HepG2 (cell line): Measurements from ENCODE around the gene ACTRT2. TPM values are rescaled to one million over a fixed set of nuclear protein-coding genes. Genes with fewer than 3 reads are reported as not detected.

ENCODE experiments used
- ATAC-seq: fragments of 200-7000 bp; cut with Tn5 transposase; 3 replicates; pipeline ENCODE4 v1.9.1; 2020; ENCODE audit warnings: mild to moderate bottlenecking, moderate library complexity
- BruUV-seq: library from RNA; stranded (reverse); fragments of 400-500 nt; replicated peaks from 2 replicates; lab custom pipeline; 2021; lab: Mats Ljungman, UMichigan
- CTCF ChIA-PET: fragments of 300-600 bp; formaldehyde crosslinking; extraction: SDS; loops from one replicate; lab custom pipeline; 2021; ENCODE audit warnings: low total read pairs, inconsistent platforms, low intra/inter-chr PET ratio; lab: Yijun Ruan, JAX
- POLR2A ChIA-PET: fragments of 350-600 bp; sonication (Branson Sonifier 250); formaldehyde crosslinking; loops from one replicate; lab custom pipeline; 2020; ENCODE audit warnings: antibody characterized with exemption, inconsistent platforms; lab: Yijun Ruan, JAX
- DNase-seq: peaks from one replicate; pipeline ENCODE4 v3.0.0-alpha.2; 2015; ENCODE audit warnings: low spot score
- FAIRE-seq: peaks from 3 replicates; lab custom pipeline; 2011; peaks lifted over from hg19 to GRCh38; lab: Jason Lieb, UNC
- H2AFZ ChIP-seq: one replicate; pipeline ENCODE4 v1.6.1; 2011; ENCODE audit warnings: low read length, inconsistent platforms
- H3K27ac ChIP-seq: fragments of 300-600 bp; 3 replicates; pipeline ENCODE4 v1.8.0; 2011; ENCODE audit warnings: mixed run types, mild to moderate bottlenecking, mixed read lengths, low read length, inconsistent platforms; ENCODE audit not compliant: insufficient read depth; ENCODE audit errors: extremely low read length
- H3K27me3 ChIP-seq, 2 experiments: fragments of 200-600 bp in 1 of 2; 2 replicates in 1 of 2; 3 replicates in 1 of 2; pipeline versions ENCODE4 v1.6.0 to v1.8.0; 2011; ENCODE audit warnings: low read length in 2 of 2, mild to moderate bottlenecking in 2 of 2, moderate library complexity in 2 of 2, inconsistent platforms in 1 of 2; ENCODE audit not compliant: insufficient read depth in 2 of 2, control insufficient read depth in 1 of 2
- H3K36me3 ChIP-seq, 2 experiments: fragments of 200-600 bp in 1 of 2; replicated peaks in 1 of 2; 2 replicates in 1 of 2; 3 replicates in 1 of 2; pipeline versions ENCODE4 v1.5.1 to v1.8.0; 2011; ENCODE audit warnings: low read length in 2 of 2, inconsistent platforms in 1 of 2; ENCODE audit not compliant: insufficient read depth in 2 of 2, control insufficient read depth in 1 of 2
- H3K4me1 ChIP-seq: 2 replicates; pipeline ENCODE4 v1.5.1; 2012; ENCODE audit warnings: low read length, inconsistent platforms; ENCODE audit not compliant: insufficient read depth
- H3K4me2 ChIP-seq: 2 replicates; pipeline ENCODE4 v1.6.0; 2011; ENCODE audit warnings: low read depth, low read length, inconsistent platforms
- H3K4me3 ChIP-seq, 3 experiments: fragments of 200-600 bp in 1 of 3; sonication (generic), shearing (Covaris generic) in 1 of 3; replicated peaks in 1 of 3; 2 replicates each; pipeline ENCODE4 v1.5.1; 2011 to 2016; ENCODE audit warnings: low read length in 3 of 3, inconsistent platforms in 2 of 3, low read depth in 2 of 3, mild to moderate bottlenecking in 2 of 3, control low read depth in 1 of 3, mixed read lengths in 1 of 3; ENCODE audit not compliant: insufficient read depth in 1 of 3
- H3K79me2 ChIP-seq: one replicate; pipeline ENCODE4 v1.6.1; 2011; ENCODE audit warnings: low read length, inconsistent platforms; ENCODE audit not compliant: insufficient read depth
- H3K9ac ChIP-seq: 2 replicates; pipeline ENCODE4 v1.6.0; 2011; ENCODE audit warnings: mild to moderate bottlenecking, low read depth, low read length, inconsistent platforms; ENCODE audit not compliant: insufficient read depth
- H3K9me3 ChIP-seq: 2 replicates; pipeline ENCODE4 v1.5.1; 2012; ENCODE audit warnings: mild to moderate bottlenecking, low read length
- H4K20me1 ChIP-seq: 2 replicates; pipeline ENCODE4 v1.6.0; 2011; ENCODE audit warnings: inconsistent platforms, mild to moderate bottlenecking, low read length, moderate library complexity; ENCODE audit not compliant: insufficient read depth
- ATF1 ChIP-seq: IDR thresholded peaks from 2 replicates; pipeline ENCODE4 v1.6.1; 2016; ENCODE audit warnings: mild to moderate bottlenecking, control low read depth
- HDAC1 ChIP-seq: sonication (generic); formaldehyde crosslinking; IDR thresholded peaks from 2 replicates; pipeline ENCODE4 v1.5.1; 2020; ENCODE audit warnings: mild to moderate bottlenecking, missing genetic modification reagents
- NR2F6 ChIP-seq, 2 experiments: IDR thresholded peaks; 2 replicates each; pipeline ENCODE4 v1.6.1; 2016; ENCODE audit warnings: antibody characterized with exemption in 1 of 2, mild to moderate bottlenecking in 1 of 2
- RARA ChIP-seq: IDR thresholded peaks from 2 replicates; pipeline ENCODE4 v1.6.1; 2016; ENCODE audit warnings: missing genetic modification reagents, missing compliant biosample characterization
- ZNF143 ChIP-seq: sonication (generic); formaldehyde crosslinking; IDR thresholded peaks from 2 replicates; pipeline ENCODE4 v1.4.0; 2020; ENCODE audit warnings: missing genetic modification reagents
- ZNF737 ChIP-seq: sonication (generic); formaldehyde crosslinking; IDR thresholded peaks from 2 replicates; pipeline ENCODE4 v1.5.0; 2020; ENCODE audit warnings: missing genetic modification reagents, mild to moderate bottlenecking, borderline replicate concordance
- ZNF883 ChIP-seq: sonication (generic); formaldehyde crosslinking; IDR thresholded peaks from 2 replicates; pipeline ENCODE4 v1.5.1; 2020; ENCODE audit warnings: mild to moderate bottlenecking, missing genetic modification reagents; ENCODE audit errors: not compliant biosample characterization
- WGBS: methylation state at CpG from one replicate; pipeline ENCODE4 v1.1.6; 2017; ENCODE audit warnings: low lambda C conversion rate; 5-methylcytosine and 5-hydroxymethylcytosine counted together
- in situ Hi-C: cut with HindIII; loops from 2 replicates; pipeline ENCODE4 v1.10.0; 2017; ENCODE audit warnings: low pct_unique_long_range_greater_than_20kb; ENCODE audit not compliant: extremely low pct_ligation_motif_present
- intact Hi-C: fragments of 100-400 bp; cut with micrococcal nuclease; formaldehyde crosslinking; loops from one replicate; pipeline ENCODE4 v1.10.0; 2022; ENCODE audit not compliant: unreplicated experiment
- polyA plus RNA-seq, 8 experiments: library from polyadenylated mRNA; depleted of rRNA in 3 of 8; stranded (reverse) in 7 of 8; unstranded in 1 of 8; fragments of >200 nt; fragmentation: Illumina TruSeq in 4 of 8; extraction: Trizol in 4 of 8; gene quantifications; 2 replicates each; pipeline versions ENCODE4 v1.2.1 to v1.2.3, GENCODE V29; 2011 to 2016; ENCODE audit warnings: low read depth in 4 of 8, missing spikeins in 1 of 8, mixed read lengths in 1 of 8; ENCODE audit not compliant: insufficient read depth in 1 of 8
- total RNA-seq, 5 experiments: library from RNA; depleted of rRNA; stranded (reverse); fragments of >200 nt; fragmentation: Illumina TruSeq; extraction: Trizol; gene quantifications; 2 replicates each; pipeline ENCODE4 v1.2.3, GENCODE V29; 2016; ENCODE audit warnings: low read depth in 1 of 5
- TF ChIP-seq, protein P1 (sequence below): sonication (generic); formaldehyde crosslinking; IDR thresholded peaks from 2 replicates; pipeline ENCODE4 v1.8.1; 2023; ENCODE audit warnings: mild to moderate bottlenecking, missing genetic modification reagents
- TF ChIP-seq, protein P2 (sequence below): sonication (generic); formaldehyde crosslinking; IDR thresholded peaks from 2 replicates; pipeline ENCODE4 v1.4.0; 2020; ENCODE audit warnings: missing genetic modification reagents
- TF ChIP-seq, protein P3 (sequence below): sonication (generic); formaldehyde crosslinking; IDR thresholded peaks from 2 replicates; pipeline ENCODE4 v1.9.0; 2021; ENCODE audit warnings: mild to moderate bottlenecking, missing genetic modification reagents
- TF ChIP-seq, protein P4 (sequence below): sonication (generic); formaldehyde crosslinking; IDR thresholded peaks from 2 replicates; pipeline ENCODE4 v1.8.1; 2023; ENCODE audit warnings: missing genetic modification reagents, mild to moderate bottlenecking, borderline replicate concordance

Gene ACTRT2
- total and polyA plus RNA-seq, 2 of the 13 experiments (the other 11 are each of a cell fraction or from before 2014, with no cell fraction given) = not detected

DNA sequence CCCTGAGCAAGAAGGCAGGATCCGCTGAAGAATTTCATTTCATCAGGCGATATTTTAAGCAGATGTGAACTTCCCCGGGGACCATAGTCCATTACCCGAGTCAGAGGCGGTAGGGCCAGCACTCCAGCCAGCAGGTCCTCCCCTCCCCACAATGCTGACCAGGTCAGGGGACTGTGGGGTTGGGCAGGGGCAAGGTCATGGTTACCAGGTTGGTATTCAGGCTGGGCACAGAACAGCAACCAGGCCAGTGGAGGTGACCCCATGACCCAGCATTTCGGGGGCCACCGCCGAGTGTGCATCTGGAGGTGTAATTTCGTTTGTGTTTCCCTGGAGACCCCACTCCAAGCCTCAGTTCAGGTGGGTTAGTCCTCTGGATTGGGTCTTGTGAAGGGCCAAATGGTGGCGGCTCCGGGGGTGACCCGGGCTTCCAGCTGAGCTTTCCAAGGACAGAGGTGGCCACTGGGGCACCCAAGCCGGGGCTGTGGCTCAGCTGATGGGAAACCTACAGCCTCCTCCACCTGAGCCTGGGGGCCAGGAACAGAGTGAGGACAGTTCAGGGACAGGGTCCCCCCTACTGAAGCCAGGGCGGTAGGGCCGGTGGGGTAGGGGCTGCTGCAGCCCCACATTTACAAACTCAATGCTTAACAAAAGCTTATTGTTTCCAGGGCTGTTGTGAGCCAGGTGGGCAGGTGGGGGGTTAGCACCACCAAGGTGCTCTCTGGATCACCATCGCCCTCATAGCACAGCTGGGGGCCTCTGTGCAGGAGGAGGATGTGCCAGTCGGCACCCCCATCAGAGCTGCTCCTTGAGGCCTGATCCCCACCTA, 50.5 kb downstream of the ACTRT2 start:
- H3K79me2 ChIP-seq = peaks cover 2% of the 10 kb centered on the region
- TSS peak; percentile 56 for BruUV-seq
- H3K9me3 ChIP-seq = no peaks in the 10 kb centered on the region
- WGBS = 10% methylated on average over 4 of the region's 17 CpGs
- FAIRE-seq (no peak), ATAC-seq (peak; percentile 12), DNase-seq (no peak)
- no peaks in the 10 kb centered on the region for H3K36me3 ChIP-seq
- H3K4me2 ChIP-seq = peak overlapping the region; percentile 76
- ChIA-PET POLR2A (interaction anchor here (1.6 kb wide), 1 partner anchor 249 kb away, joined by 7 read pairs; no protein-coding TSS in a partner anchor), CTCF (no interaction called here)
- H3K4me1 ChIP-seq = peaks cover 24% of the 10 kb centered on the region
- peak overlapping the region; percentile 64 for H3K9ac ChIP-seq
- peak overlapping the region; percentile 45 to 77 (median 55) for H3K4me3 ChIP-seq
- intact Hi-C loops = no loop called here
- H4K20me1 ChIP-seq = no peaks in the 10 kb centered on the region
- in situ Hi-C loops = loop anchor here (25.0 kb wide), 1 partner anchor 216 kb away; no protein-coding TSS in a partner anchor
- no peak overlapping the region for H2AFZ ChIP-seq
- H3K27ac ChIP-seq = peak overlapping the region; percentile 46
- H3K27me3 ChIP-seq = peaks cover 6 to 19% of the 10 kb centered on the region in 2 experiments
- TF ChIP-seq HDAC1 (CRISPR knock-in tag) (no peak), ZNF737 (CRISPR knock-in tag) (no peak), ZNF143 (CRISPR knock-in tag) (no peak), ATF1 (CRISPR knock-in tag) (no peak), RARA (CRISPR knock-in tag) (0 out of 2 replicates have a peak, but pooled peaks have one; percentile 27), NR2F6 (IDR thresholded peaks at IDR 0.05) (peak; percentile 26; the same call in 1 of the 2 replicates), NR2F6 (CRISPR knock-in tag; IDR thresholded peaks at IDR 0.05) (no peak), ZNF883 (no peak)
- TF ChIP-seq, protein P1, sequence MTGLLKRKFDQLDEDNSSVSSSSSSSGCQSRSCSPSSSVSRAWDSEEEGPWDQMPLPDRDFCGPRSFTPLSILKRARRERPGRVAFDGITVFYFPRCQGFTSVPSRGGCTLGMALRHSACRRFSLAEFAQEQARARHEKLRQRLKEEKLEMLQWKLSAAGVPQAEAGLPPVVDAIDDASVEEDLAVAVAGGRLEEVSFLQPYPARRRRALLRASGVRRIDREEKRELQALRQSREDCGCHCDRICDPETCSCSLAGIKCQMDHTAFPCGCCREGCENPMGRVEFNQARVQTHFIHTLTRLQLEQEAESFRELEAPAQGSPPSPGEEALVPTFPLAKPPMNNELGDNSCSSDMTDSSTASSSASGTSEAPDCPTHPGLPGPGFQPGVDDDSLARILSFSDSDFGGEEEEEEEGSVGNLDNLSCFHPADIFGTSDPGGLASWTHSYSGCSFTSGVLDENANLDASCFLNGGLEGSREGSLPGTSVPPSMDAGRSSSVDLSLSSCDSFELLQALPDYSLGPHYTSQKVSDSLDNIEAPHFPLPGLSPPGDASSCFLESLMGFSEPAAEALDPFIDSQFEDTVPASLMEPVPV (CRISPR knock-in tag) = peak; percentile 3; the same call in 1 of the 2 replicates
- TF ChIP-seq, protein P2, sequence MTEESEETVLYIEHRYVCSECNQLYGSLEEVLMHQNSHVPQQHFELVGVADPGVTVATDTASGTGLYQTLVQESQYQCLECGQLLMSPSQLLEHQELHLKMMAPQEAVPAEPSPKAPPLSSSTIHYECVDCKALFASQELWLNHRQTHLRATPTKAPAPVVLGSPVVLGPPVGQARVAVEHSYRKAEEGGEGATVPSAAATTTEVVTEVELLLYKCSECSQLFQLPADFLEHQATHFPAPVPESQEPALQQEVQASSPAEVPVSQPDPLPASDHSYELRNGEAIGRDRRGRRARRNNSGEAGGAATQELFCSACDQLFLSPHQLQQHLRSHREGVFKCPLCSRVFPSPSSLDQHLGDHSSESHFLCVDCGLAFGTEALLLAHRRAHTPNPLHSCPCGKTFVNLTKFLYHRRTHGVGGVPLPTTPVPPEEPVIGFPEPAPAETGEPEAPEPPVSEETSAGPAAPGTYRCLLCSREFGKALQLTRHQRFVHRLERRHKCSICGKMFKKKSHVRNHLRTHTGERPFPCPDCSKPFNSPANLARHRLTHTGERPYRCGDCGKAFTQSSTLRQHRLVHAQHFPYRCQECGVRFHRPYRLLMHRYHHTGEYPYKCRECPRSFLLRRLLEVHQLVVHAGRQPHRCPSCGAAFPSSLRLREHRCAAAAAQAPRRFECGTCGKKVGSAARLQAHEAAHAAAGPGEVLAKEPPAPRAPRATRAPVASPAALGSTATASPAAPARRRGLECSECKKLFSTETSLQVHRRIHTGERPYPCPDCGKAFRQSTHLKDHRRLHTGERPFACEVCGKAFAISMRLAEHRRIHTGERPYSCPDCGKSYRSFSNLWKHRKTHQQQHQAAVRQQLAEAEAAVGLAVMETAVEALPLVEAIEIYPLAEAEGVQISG (CRISPR knock-in tag) = 0 out of 2 replicates have a peak, but pooled peaks have one; percentile 8
- TF ChIP-seq, protein P3, sequence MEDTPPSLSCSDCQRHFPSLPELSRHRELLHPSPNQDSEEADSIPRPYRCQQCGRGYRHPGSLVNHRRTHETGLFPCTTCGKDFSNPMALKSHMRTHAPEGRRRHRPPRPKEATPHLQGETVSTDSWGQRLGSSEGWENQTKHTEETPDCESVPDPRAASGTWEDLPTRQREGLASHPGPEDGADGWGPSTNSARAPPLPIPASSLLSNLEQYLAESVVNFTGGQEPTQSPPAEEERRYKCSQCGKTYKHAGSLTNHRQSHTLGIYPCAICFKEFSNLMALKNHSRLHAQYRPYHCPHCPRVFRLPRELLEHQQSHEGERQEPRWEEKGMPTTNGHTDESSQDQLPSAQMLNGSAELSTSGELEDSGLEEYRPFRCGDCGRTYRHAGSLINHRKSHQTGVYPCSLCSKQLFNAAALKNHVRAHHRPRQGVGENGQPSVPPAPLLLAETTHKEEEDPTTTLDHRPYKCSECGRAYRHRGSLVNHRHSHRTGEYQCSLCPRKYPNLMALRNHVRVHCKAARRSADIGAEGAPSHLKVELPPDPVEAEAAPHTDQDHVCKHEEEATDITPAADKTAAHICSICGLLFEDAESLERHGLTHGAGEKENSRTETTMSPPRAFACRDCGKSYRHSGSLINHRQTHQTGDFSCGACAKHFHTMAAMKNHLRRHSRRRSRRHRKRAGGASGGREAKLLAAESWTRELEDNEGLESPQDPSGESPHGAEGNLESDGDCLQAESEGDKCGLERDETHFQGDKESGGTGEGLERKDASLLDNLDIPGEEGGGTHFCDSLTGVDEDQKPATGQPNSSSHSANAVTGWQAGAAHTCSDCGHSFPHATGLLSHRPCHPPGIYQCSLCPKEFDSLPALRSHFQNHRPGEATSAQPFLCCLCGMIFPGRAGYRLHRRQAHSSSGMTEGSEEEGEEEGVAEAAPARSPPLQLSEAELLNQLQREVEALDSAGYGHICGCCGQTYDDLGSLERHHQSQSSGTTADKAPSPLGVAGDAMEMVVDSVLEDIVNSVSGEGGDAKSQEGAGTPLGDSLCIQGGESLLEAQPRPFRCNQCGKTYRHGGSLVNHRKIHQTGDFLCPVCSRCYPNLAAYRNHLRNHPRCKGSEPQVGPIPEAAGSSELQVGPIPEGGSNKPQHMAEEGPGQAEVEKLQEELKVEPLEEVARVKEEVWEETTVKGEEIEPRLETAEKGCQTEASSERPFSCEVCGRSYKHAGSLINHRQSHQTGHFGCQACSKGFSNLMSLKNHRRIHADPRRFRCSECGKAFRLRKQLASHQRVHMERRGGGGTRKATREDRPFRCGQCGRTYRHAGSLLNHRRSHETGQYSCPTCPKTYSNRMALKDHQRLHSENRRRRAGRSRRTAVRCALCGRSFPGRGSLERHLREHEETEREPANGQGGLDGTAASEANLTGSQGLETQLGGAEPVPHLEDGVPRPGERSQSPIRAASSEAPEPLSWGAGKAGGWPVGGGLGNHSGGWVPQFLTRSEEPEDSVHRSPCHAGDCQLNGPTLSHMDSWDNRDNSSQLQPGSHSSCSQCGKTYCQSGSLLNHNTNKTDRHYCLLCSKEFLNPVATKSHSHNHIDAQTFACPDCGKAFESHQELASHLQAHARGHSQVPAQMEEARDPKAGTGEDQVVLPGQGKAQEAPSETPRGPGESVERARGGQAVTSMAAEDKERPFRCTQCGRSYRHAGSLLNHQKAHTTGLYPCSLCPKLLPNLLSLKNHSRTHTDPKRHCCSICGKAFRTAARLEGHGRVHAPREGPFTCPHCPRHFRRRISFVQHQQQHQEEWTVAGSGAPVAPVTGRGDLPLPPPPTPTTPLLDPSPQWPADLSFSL (CRISPR knock-in tag) = no peak
- TF ChIP-seq, protein P4, sequence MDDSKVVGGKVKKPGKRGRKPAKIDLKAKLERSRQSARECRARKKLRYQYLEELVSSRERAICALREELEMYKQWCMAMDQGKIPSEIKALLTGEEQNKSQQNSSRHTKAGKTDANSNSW (CRISPR knock-in tag) = no peak
